ENCODE data around the gene POLR2J2.
"Not testable (repeated sequence)": the region's sequence is repeated elsewhere in the genome, so short reads cannot be mapped to it uniquely, and the experiment has no call there.

DNA sequence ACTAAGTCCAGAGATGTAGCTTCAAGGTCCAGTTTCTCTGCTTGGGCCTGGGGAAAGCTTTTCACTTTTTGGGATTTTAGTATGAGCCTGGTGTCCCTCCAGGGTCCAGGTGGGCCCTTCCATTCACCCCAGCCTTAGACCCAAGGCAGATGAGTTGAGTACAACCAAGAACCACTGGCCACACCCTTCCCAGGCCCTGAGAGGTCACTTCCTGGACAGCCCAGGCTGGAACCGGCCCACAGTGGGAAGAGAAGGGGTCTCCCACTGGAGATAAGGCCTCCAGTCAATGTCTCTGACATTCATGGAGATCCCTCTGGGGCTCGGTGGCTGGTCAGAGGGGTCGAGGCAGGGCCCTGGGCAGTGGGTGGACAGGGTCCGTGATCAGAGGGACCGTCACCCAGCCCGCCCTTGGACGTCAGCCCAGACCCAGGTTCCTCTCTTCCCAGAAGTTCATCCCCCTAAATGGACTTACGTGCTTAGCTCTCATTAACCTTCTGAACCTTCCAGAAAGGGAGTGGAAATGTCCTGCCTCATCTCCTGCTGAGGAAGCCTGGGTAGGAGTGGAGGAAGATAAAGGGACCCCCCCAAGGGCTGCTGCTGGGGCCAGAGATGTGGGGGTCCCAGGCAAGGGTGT, 44.1 kb downstream of the POLR2J2 start:
- not testable (repeated sequence) for TF ChIP-seq POLR2A (IDR thresholded peaks at IDR 0.05; ENCODE audit: extremely low read depth, insufficient read length)
- TF ChIP-seq, protein P1, sequence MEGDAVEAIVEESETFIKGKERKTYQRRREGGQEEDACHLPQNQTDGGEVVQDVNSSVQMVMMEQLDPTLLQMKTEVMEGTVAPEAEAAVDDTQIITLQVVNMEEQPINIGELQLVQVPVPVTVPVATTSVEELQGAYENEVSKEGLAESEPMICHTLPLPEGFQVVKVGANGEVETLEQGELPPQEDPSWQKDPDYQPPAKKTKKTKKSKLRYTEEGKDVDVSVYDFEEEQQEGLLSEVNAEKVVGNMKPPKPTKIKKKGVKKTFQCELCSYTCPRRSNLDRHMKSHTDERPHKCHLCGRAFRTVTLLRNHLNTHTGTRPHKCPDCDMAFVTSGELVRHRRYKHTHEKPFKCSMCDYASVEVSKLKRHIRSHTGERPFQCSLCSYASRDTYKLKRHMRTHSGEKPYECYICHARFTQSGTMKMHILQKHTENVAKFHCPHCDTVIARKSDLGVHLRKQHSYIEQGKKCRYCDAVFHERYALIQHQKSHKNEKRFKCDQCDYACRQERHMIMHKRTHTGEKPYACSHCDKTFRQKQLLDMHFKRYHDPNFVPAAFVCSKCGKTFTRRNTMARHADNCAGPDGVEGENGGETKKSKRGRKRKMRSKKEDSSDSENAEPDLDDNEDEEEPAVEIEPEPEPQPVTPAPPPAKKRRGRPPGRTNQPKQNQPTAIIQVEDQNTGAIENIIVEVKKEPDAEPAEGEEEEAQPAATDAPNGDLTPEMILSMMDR (IDR thresholded peaks at IDR 0.05; ENCODE audit: low read depth, low read length), result not testable (repeated sequence)
